ENCODE measurements around the gene GRIPAP1. TPM values are rescaled to one million over a fixed set of nuclear protein-coding genes. Genes with fewer than 3 reads are reported as not detected.

Gene GRIPAP1
- total and polyA plus RNA-seq, 2 donors = 16.1 to 27.9 TPM

- Histone ChIP-seq H3K36me3 (ENCODE audit: insufficient read depth) (peaks cover 6% of the 10 kb centered on the region), H3K4me3 (ENCODE audit: low read depth, low read length) (no peak overlapping the region), H3K4me1 (ENCODE audit: insufficient read depth) (no peaks in the 10 kb centered on the region), H3K27ac (ENCODE audit: low read depth) (no peak overlapping the region)
- WGBS = 86% methylated on average over 1 of the region's 1 CpG
- no peak for DNase-seq (ENCODE audit: extremely low spot score)
Measured at GRCh38 chrX:48938721-48939425, 63.2 kb downstream of the GRIPAP1 start.

GRCh38 chrX:48937054-48937907 lies 64.8 kb downstream of the GRIPAP1 start:
- H3K4me1 ChIP-seq (ENCODE audit: insufficient read depth) = no peaks in the 10 kb centered on the region
- WGBS = 39% methylated on average over 9 of the region's 9 CpGs
- H3K4me3 ChIP-seq (ENCODE audit: low read depth, low read length) = no peak overlapping the region
- H3K27ac ChIP-seq (ENCODE audit: low read depth) = no peak overlapping the region
- DNase-seq (ENCODE audit: extremely low spot score) = no peak
- H3K36me3 ChIP-seq (ENCODE audit: insufficient read depth) = peaks cover 6% of the 10 kb centered on the region

- Histone ChIP-seq H3K27ac (ENCODE audit: low read depth) (no peak overlapping the region), H3K4me3 (ENCODE audit: low read depth, low read length) (no peak overlapping the region), H3K4me1 (ENCODE audit: insufficient read depth) (no peaks in the 10 kb centered on the region), H3K36me3 (ENCODE audit: insufficient read depth) (peaks cover 6% of the 10 kb centered on the region)
- DNase-seq (ENCODE audit: extremely low spot score) = no peak
- 94% methylated on average over 8 of the region's 8 CpGs for WGBS
Measured at GRCh38 chrX:48936429-48937053, 65.5 kb downstream of the GRIPAP1 start.

GRCh38 chrX:48935301-48935670 lies 66.8 kb downstream of the GRIPAP1 start:
- H3K27ac ChIP-seq (ENCODE audit: low read depth) = no peak overlapping the region

GRCh38 chrX:48934581-48935300 lies 67.3 kb downstream of the GRIPAP1 start:
- peaks cover 6% of the 10 kb centered on the region for H3K36me3 ChIP-seq (ENCODE audit: insufficient read depth)
- H3K4me3 ChIP-seq (ENCODE audit: low read depth, low read length) = no peak overlapping the region
- 92% methylated on average over 7 of the region's 7 CpGs for WGBS
- no peak for DNase-seq (ENCODE audit: extremely low spot score)
- no peak overlapping the region for H3K27ac ChIP-seq (ENCODE audit: low read depth)
- no peaks in the 10 kb centered on the region for H3K4me1 ChIP-seq (ENCODE audit: insufficient read depth)

More at GRCh38 chrX:48935301-48935670, 66.8 kb downstream of the GRIPAP1 start:
- Histone ChIP-seq H3K4me1 (ENCODE audit: insufficient read depth) (no peaks in the 10 kb centered on the region), H3K36me3 (ENCODE audit: insufficient read depth) (peaks cover 6% of the 10 kb centered on the region), H3K4me3 (ENCODE audit: low read depth, low read length) (no peak overlapping the region)
- WGBS = 88% methylated on average over 1 of the region's 1 CpG
- DNase-seq (ENCODE audit: extremely low spot score) = no peak

- no peaks in the 10 kb centered on the region for H3K4me1 ChIP-seq (ENCODE audit: insufficient read depth)
- H3K36me3 ChIP-seq (ENCODE audit: insufficient read depth) = peaks cover 6% of the 10 kb centered on the region
- whole genome bisulfite sequencing = 93% methylated on average over 2 of the region's 2 CpGs
- H3K4me3 ChIP-seq (ENCODE audit: low read depth, low read length) = no peak overlapping the region
- no peak overlapping the region for H3K27ac ChIP-seq (ENCODE audit: low read depth)
- DNase-seq (ENCODE audit: extremely low spot score) = no peak
Measured at GRCh38 chrX:48933757-48934156, 68.3 kb downstream of the GRIPAP1 start.

- Histone ChIP-seq H3K4me3 (ENCODE audit: low read depth, low read length) (no peak overlapping the region), H3K36me3 (ENCODE audit: insufficient read depth) (no peaks in the 10 kb centered on the region), H3K27ac (ENCODE audit: low read depth) (no peak overlapping the region), H3K4me1 (ENCODE audit: insufficient read depth) (no peaks in the 10 kb centered on the region)
- no peak for DNase-seq (ENCODE audit: extremely low spot score)
- 70% methylated on average over 2 of the region's 2 CpGs for WGBS
Measured at GRCh38 chrX:48927736-48928382, 74.2 kb downstream of the GRIPAP1 start.

GRCh38 chrX:48927123-48927522 lies 74.9 kb downstream of the GRIPAP1 start:
- no peak overlapping the region for H3K4me3 ChIP-seq (ENCODE audit: low read depth, low read length)
- no peak overlapping the region for H3K27ac ChIP-seq (ENCODE audit: low read depth)
- no peaks in the 10 kb centered on the region for H3K36me3 ChIP-seq (ENCODE audit: insufficient read depth)
- H3K4me1 ChIP-seq (ENCODE audit: insufficient read depth) = no peaks in the 10 kb centered on the region
- no peak for DNase-seq (ENCODE audit: extremely low spot score)
- 76% methylated on average over 5 of the region's 5 CpGs for WGBS

- DNase-seq (ENCODE audit: extremely low spot score) = no peak
- Histone ChIP-seq H3K27ac (ENCODE audit: low read depth) (no peak overlapping the region), H3K4me1 (ENCODE audit: insufficient read depth) (no peaks in the 10 kb centered on the region), H3K4me3 (ENCODE audit: low read depth, low read length) (no peak overlapping the region), H3K36me3 (ENCODE audit: insufficient read depth) (no peaks in the 10 kb centered on the region)
- WGBS = 84% methylated on average over 5 of the region's 5 CpGs
Measured at GRCh38 chrX:48924270-48924669, 77.8 kb downstream of the GRIPAP1 start.

GRCh38 chrX:48923771-48924170 lies 78.3 kb downstream of the GRIPAP1 start:
- Histone ChIP-seq H3K36me3 (ENCODE audit: insufficient read depth) (no peaks in the 10 kb centered on the region), H3K4me3 (ENCODE audit: low read depth, low read length) (no peak overlapping the region), H3K27ac (ENCODE audit: low read depth) (no peak overlapping the region), H3K4me1 (ENCODE audit: insufficient read depth) (no peaks in the 10 kb centered on the region)
- WGBS = 94% methylated on average over 13 of the region's 13 CpGs
- DNase-seq (ENCODE audit: extremely low spot score) = no peak

All from urinary bladder (tissue), 4 donors.